GM23248 (cell line): Measurements from ENCODE around the gene POU3F1.

Source experiments
- EZH2 ChIP-seq: fragments of 200-600 bp; sonication (generic); IDR thresholded peaks from 2 replicates; pipeline ENCODE4 v1.6.1; 2018; ENCODE audit warnings: antibody characterized with exemption, mild to moderate bottlenecking; ENCODE audit not compliant: insufficient read depth, poor library complexity, severe bottlenecking
- EZH2phosphoT487 ChIP-seq: fragments of 200-600 bp; sonication (generic); IDR thresholded peaks from 2 replicates; pipeline ENCODE4 v1.6.1; 2018; ENCODE audit warnings: antibody characterized with exemption, moderate library complexity, mild to moderate bottlenecking, low read depth; ENCODE audit not compliant: insufficient read depth

- TF ChIP-seq EZH2, result no peak
- TF ChIP-seq EZH2phosphoT487, result no peak
Measured at GRCh38 chr1:38030596-38031512, 15.7 kb downstream of the POU3F1 start.
